ENCODE results near the gene UBE2L6.

UBE2L6 gene

DNA sequence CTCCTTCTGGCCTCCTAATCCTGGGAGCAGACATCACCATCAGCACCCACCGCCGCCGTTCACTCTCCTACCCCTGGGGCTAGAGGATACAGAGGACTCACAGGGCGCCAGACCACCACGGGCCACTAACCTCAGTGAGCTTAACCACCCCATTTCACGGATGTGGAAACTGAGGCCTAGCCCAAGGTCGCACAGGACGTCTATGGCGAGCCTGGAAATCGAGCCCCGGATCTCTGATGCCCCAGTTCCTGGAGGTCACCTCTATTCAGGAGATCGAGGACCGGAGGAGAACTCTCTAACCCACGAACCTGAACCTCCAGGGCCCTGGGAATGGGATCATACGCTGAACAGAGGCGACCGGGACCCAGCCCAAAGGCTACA lies 37.3 kb downstream of the UBE2L6 start:
- no peak for DNase-seq (ENCODE audit: low read depth in 3 of 3)

DNA sequence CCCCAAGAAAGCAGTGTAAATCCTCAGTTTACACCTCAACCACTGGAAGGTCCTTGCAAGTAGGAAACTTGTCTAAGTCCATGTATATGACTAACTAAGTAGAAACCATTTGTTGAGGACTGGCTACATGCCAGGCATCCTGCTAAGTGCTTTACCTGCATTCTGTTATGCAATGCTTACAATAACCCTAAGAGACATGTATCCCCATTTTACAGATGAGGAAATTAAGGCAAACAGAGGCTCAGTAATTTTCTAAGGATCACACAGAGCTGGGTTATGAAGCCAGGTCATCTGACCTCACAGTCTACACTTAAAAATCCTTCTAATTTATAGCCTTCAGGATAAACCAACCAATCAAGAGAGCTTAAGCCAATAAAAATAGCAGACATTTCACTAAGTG lies 38.5 kb downstream of the UBE2L6 start:
- no peak for DNase-seq (ENCODE audit: low read depth in 3 of 3)

DNA sequence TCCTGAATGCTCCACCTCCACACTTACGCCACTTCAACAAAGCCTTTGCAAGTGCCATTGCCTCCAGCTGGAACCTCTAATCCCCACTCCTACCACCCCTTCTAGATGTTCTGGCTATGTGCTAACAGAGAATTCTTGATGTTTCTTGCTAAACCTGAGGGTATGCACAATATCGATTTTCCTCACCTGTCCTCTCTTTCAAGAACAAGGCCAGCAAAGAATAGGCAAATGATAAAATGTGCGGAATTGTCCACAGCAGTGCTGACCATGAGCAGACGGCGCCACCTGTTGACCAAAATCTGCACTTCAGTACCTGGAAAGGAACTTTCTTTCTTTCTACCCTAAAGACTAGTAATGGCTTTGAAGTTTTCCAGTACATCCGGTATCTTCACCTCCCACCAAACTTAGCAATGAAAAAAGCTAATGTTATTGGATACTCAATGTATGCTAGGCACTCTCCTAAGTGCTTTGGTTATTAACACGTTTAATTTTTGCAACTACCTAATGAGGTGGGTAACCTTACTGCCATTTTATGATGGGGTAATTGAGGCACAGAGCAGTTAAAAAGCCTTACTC lies 40.3 kb downstream of the UBE2L6 start:
- peak; percentile 45 to 61 (median 51) for DNase-seq (ENCODE audit: low read depth in 3 of 3)

DNA sequence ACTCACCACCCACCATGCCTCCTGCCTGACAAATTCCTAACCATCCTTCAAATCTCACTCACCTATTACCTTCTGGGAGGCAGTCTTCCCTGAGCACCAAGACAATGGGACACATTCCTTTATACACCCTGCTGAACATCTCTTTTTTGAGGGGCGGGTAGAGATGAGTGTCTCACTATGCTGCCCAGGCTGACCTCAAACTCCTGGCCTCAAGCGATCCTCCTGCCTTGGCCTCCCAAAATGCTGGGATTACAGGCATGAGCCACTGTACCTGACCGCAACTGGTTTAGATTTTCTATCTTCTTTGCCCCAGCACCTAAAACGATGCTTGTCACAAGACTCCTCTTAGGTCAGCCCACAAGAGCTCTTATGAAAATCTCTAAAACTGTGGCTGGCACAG lies 44.1 kb downstream of the UBE2L6 start:
- no peak for DNase-seq (ENCODE audit: low read depth in 3 of 3)

DNA sequence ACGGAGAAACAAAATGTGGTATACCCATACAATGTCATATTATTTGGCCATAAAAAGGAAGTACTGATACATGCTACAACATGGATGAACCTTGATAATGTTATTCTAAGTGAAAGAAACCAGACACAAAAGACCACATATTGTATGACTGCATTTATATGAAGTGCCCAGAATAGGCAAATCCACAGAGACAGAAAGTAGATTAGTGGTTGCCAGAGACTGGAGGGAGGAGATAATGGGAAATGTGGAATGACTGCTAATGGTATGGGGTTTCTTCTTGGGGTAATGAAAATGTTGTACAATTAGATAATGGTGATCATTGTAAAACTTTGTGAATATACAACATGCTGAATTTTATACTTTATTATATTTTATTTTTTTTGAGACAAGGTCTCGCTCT lies 46.4 kb downstream of the UBE2L6 start:
- no peak for DNase-seq (ENCODE audit: low read depth in 3 of 3)

DNA sequence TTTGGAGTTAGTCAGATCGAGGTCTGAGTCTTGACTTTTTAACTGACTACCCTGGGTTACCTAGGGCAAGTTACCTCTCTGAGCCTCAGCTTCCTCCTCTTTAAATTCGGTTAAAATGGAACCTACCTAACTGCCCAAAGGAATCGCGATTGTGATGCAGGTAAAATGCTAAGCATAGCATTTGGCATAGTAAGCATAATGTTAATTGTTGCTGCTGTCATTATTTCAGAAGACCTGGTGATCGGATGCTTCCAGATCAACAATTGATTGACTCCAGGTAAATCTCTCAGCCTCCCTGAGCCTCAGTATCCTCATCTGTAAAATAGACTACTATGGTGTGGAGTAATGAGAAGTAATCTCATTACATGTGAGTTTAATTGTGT lies 51.4 kb downstream of the UBE2L6 start:
- DNase-seq (ENCODE audit: low read depth in 3 of 3) = no peak

DNA sequence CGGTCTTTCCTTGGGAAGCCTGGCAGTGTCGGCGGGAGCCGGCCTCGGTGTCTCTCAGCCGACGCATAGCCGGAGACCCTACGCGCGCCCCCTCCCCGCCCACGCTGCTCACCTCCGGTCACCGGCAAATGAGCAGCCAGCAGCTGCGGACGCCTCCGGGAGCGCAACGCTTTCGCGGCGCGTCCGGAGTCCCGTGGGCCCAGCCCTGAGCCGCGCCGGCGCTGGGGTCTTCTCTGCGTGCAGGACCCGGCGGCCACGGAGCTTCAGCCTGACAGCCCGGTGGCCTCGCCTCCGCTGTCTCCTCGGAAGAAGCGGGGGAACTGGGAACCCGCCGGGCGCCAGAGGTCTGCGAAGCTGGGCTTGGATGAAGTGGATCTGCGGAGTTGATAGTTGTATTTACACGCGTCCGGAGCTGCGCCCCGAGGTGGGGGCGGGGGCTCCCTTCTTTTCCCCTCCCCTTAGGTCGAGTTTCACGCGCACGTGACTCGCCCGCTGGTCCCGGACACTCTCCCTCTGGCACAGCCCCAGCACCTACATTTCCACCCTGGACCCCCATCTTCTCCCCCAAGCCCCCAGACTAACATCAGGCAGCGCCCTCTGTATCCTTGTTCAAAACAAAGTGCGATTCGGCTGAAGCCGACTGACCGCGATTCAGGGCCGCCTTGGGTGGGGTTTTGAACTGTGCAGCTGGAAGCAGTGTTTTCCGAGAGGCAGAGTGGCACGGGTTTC lies 52.0 kb downstream of the UBE2L6 start, which contains the start of gene SLC43A1:
Gene SLC43A1 (minus strand): TSS at position 371 of the 729 bp plus-strand sequence. CDS start 1,591 bp downstream, outside the sequence.
- DNase-seq (ENCODE audit: low read depth in 3 of 3) = no peak

DNA sequence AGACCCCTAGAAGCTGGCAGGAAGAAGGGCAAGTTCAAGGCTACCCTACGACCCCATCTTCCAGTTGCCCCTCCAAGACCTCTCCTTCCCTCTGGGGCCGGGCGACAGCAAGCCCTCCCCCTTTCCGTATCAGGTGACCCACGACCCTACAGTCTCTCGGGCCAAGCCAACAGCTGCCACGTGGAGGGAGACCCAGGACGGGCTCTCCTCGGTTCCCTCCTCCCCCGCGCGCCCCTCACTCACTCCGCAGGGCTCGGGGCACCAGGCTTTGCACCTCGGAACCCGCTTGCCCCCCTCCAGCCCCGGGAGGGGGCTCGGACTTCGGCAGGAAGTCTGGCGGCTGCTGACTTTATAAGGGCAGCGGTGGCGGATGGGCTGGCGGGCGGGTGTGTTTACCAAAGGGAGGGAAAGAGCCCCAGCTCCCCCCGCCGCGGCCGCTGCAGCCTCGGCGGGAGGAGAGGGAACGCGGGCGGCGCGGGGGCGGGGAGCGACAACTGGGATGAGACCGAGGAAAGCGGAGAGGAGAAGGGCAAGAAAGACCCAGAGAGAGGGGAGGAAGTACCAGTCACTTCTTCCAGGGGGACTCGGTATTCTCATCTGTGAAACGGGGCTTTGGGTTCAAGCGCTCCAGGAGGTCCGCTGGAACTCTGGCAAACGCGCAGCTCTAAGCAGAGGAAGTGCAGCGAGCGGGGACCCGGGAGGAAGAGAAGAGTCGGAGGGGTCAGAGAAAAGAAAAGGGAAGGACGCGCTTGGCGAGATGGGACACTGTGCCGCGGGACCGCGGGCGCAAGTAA lies 52.7 kb downstream of the UBE2L6 start:
- DNase-seq (ENCODE audit: low read depth in 3 of 3) = peak; percentile 22 to 50 (median 24)

DNA sequence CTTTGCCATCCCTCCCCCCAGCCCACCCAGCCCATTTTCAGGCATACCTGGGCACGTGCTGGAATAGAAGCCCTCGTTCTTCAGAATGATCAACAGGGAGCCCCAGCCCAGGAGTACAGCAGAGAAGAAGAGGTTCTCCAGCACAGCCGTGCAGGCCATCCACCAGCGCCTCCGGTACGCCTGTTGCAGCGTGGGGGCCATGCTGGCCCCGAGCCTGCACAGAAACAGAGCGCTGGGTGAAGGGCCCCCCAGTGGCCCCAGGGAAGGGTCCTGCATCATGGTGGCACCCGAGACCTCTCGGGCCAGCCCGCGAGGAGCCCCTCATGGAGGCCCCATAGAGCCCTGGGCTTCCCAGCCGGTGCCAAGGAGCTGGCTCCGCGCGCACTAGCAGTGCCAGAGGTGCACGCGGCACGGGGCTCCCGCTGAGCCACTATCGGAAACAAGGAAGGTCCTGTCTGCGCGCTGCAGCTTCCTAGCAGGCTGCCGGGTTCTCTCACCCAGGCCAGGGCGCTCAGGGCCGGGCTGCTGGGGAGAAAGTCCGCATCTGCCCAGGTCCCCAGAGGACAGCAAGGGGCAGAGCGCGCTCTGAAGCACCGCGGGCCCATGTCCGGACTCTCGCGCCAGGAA lies 53.4 kb downstream of the UBE2L6 start:
- no peak for DNase-seq (ENCODE audit: low read depth in 3 of 3)

DNA sequence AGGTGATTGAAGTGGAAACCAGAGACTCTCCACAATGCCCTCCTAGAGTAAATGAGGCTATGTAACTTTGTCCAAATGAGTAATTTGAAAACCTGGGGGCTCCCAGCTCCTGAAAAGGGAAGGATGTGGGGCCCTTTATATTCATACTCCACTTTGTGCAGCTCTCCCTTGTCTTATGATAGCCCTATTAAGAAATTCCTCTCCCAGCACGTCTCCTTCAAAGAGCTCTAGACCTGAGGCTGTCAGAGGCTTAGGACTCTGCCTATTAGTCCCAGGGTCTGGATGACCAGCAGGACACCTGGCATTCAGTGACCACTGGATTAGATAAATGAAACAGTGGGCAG lies 54.0 kb downstream of the UBE2L6 start:
- DNase-seq (ENCODE audit: low read depth in 3 of 3) = no peak

DNA sequence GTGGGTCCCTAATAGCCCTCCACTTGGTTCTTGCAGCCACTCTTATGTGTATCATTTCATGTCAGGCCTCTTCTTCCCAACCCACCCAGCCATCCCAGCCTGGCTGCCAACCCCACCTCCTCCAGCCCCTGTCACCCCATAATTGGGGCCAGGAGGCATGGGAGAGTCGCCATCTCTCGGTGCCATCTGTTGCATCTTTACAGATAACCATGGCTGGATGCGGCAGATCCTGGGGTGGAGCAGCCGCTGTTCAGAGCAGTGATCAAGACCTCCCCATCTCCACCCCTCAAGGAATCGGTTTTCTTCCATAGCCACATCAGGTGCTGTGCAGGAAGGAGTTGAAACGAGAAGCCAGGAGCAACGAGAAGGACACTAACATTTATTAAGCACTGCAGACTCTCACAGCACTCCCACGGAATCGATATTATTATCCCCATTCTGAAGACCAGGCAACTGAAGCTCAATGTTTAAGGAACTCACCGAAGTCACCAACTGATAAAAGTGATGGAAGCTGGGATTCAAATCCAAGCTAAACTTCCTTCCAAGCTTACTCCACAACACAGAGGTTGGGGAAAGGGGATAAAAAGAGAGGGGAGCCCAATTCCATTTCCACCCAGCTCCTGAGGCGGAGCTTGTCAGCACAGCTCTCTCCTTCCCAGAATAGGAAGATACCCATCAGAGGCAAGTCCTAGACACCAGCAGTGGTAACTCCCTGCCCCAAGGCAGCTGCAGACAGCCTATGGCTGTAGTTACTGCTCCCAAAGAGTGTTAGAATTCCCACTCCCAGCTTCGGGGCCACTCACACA lies 54.6 kb downstream of the UBE2L6 start:
- DNase-seq (ENCODE audit: low read depth in 3 of 3) = no peak

DNA sequence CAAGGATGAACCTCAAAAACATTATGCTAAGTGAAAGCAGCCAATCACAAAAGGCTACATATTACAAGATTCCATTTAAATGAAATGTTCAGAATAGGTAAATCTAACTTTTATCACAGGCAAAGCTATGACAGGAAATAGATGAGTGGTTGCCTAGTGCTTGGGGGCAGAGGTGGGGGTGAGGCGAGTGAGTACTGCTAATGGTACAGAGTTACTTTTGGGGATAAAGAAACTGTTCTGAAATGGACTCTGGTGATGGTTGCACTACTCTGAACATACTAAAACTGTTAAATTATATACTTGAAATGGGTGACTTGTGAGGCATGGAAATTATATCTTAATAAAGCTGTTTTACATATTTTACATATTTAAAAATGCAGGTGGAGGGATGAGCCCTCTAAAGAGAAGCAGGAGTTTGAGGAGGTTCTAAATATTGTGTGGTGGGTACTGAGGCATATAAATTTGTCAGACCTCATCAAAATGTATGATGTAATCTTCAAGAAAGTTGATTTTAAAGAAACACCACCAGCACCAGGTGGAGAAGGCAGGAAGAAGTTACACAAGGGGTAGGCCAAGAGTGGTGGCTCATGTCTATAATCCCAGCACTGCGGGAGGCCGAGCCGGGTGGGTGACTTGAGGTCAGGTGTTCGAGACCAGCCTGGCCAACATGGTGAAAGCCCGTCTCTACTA lies 55.6 kb downstream of the UBE2L6 start:
- DNase-seq (ENCODE audit: low read depth in 3 of 3) = no peak

DNA sequence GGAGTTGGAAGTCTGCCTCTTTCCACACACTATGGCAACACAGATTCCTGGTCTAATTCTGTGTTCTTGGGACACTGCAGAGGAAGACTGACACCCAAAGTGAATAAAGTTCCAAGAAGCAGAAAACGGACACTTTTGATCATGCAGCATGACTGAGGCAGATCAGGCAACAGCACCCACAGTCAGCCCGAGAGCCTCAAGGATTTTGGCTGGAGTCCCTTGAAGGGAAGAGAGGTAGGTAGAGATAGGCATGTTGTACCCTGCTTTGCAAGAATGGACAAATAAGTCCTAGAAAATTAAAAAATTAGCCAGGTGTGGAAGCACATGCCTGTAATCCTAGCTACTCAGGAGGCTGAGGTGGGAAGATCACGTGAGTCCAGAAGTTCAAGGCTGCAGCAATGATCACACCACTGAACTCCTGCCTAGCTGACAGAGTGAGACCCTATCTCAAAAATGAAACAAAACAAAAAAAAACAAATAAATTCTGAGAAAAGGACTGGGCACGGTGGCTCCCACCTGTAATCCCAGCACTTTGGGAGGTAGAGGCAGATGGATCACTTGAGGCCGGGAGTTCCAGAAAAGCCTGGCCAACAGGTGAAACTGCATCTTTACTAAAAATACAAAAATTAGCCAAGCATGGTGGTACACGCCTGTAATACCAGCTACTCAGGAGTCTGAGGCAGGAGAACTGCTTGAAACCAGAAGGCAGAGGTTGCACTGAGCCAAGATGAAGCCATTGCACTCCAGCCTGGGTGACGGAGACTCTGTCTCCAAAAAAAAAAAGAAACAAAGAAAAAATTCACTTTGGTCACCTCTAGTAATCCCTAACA lies 58.9 kb downstream of the UBE2L6 start:
- no peak for DNase-seq (ENCODE audit: low read depth in 3 of 3)

DNA sequence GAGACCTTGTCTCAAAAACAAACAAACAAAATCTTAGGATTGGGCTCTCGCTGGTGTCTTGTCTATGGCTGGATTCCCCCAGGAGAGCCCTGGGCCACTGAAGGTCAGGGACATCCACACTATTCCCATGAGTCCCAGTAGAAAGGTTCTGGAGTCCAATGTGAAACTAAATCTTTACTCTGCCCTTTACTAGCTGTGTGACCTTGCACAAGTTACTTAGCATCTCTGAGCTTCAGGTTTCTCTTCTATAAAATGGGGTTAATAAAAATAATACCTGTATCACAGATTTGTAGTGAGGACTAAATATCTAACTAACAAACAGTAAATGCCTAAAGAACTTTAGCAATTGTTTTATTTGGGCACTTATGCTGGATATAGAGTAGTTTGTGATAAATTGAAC lies 61.0 kb downstream of the UBE2L6 start:
- no peak for DNase-seq (ENCODE audit: low read depth in 3 of 3)

DNA sequence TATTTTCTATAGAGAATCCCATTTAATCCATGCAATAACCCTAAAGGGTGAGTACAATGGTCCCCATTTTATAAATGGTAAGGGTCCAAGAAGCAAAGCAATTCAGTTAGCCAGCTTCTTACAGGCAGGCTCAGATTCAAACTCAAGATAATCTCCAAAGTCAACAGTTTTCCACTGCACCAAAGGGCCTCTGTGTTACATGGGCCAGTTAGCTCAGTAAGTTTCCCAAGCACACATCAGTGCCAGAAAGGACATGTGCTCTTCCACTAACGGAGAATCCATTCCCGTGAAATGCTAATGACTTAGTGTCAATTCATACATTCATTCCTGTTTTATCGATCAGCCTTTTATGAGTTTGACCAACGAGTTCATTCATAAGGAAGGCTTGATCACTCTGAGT lies 63.0 kb downstream of the UBE2L6 start:
- DNase-seq (ENCODE audit: low read depth in 3 of 3) = no peak

DNA sequence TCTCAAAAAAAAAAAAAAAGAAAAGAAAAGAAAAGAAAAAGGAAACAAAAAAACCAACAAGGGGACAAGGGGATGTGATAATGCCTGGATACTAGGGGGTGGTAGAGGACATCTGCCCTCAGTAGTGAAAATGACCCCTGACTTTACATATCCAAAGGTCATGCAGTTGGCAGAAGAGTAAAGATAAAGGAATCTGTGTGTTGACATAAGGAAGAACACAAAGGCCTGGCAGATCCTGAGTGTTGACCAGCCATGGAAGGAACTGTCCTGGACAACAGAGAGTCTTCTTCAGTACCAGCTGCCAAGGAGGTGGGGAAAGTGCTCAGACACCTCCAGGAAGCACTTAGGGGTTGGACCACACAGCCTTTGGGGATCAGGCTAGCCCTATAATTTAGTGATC lies 64.6 kb downstream of the UBE2L6 start:
- no peak for DNase-seq (ENCODE audit: low read depth in 3 of 3)

DNA sequence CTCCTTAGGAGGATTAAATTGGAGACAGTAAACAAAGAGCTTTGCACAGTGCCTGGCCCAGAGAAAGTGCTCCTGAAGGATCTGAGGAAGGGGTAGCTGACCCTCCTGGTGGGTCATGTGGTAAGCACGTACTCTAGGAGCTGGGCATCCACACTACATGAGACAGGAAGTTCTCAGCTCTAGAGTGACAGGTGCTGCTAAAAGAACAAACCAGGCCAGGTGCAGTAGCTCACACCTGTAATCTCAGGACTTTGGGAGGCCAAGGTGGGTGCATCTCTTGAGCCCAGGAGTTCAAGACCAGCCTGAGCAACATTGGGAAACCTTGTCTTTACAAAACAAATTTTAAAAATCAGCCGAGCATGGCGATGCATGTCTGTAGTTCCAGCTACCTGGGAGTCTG lies 65.1 kb downstream of the UBE2L6 start:
- no peak for DNase-seq (ENCODE audit: low read depth in 3 of 3)

DNA sequence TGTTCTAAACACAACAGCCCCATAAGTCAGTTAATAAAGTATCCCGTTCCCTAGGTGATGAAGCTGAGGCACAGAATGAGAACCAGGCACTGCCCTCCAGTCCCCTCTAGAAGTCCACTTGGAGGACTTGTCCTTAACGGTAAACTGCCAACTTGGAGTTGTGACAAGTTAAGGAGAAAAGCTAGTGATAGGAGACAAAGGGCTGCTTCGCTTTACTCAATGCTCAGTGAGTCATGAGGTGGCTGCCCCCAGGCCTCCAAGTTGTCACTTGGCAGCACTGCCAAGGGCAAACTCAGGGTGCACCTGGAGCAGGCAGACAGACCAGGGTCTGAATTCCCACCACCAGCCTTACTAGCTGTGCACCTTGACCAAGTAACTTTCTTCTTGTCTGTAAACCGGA lies 65.5 kb downstream of the UBE2L6 start:
- no peak for DNase-seq (ENCODE audit: low read depth in 3 of 3)

Data from stimulated activated CD4-positive, alpha-beta T cell treated with anti-CD3 and anti-CD28 coated beads, TNF-alpha, amount 100 ng/mL, for 4 hours (primary cell).